Activated CD8-positive, alpha-beta T cell treated with anti-CD3 and anti-CD28 coated beads for 36 hours (primary cell): ENCODE results near the gene ELL. TPM values are rescaled to one million over a fixed set of nuclear protein-coding genes. Genes with fewer than 3 reads are reported as not detected.

Experiments used
- ATAC-seq: fragments of 200-7000 bp; cut with Tn5 transposase; one replicate; pipeline ENCODE4 v1.10.0; 2021; ENCODE audit warnings: mild to moderate bottlenecking, moderate library complexity
- CTCF ChIA-PET: fragments of 350-600 bp; sonication (Branson Sonifier 250); formaldehyde crosslinking; loops from one replicate; lab custom pipeline; 2021; ENCODE audit warnings: antibody characterized with exemption; lab: Charles Lee
- POLR2A ChIA-PET: fragments of 350-600 bp; sonication (Branson Sonifier 250); formaldehyde crosslinking; loops from one replicate; lab custom pipeline; 2021; ENCODE audit warnings: antibody characterized with exemption; lab: Charles Lee
- DNase-seq: peaks from one replicate; pipeline ENCODE4 v3.0.0-alpha.2; 2020
- H3K27ac Mint-ChIP-seq: one replicate; pipeline ENCODE4 v1.8.0; 2021; ENCODE audit warnings: mild to moderate bottlenecking, mixed read lengths
- H3K27me3 Mint-ChIP-seq: one replicate; pipeline ENCODE4 v1.8.0; 2021; ENCODE audit warnings: mixed read lengths
- H3K36me3 Mint-ChIP-seq: one replicate; pipeline ENCODE4 v1.8.0; 2021; ENCODE audit warnings: low read depth, mixed read lengths
- H3K4me1 Mint-ChIP-seq: one replicate; pipeline ENCODE4 v1.8.0; 2021; ENCODE audit warnings: low read depth, mixed read lengths
- H3K4me3 Mint-ChIP-seq: one replicate; pipeline ENCODE4 v1.8.0; 2021; ENCODE audit warnings: mild to moderate bottlenecking, moderate library complexity, mixed read lengths
- H3K9me3 Mint-ChIP-seq: one replicate; pipeline ENCODE4 v1.8.0; 2021; ENCODE audit warnings: mixed read lengths
- intact Hi-C: fragments of 100-400 bp; cut with micrococcal nuclease; formaldehyde crosslinking; loops from one replicate; pipeline ENCODE4 v1.10.0; 2022
- total RNA-seq, 2 experiments: library from RNA; stranded (reverse); gene quantifications; one replicate each; pipeline ENCODE4 v1.2.3, GENCODE V29; 2021
- TF ChIP-seq, protein P1 (sequence below): fragments of 200-600 bp; IDR thresholded peaks from one replicate; pipeline ENCODE4 v1.8.0; 2022; ENCODE audit warnings: antibody characterized with exemption, mild to moderate bottlenecking

Gene ELL
- total RNA-seq, 2 experiments from 2014 or later = 20.1 to 21.9 TPM

DNA sequence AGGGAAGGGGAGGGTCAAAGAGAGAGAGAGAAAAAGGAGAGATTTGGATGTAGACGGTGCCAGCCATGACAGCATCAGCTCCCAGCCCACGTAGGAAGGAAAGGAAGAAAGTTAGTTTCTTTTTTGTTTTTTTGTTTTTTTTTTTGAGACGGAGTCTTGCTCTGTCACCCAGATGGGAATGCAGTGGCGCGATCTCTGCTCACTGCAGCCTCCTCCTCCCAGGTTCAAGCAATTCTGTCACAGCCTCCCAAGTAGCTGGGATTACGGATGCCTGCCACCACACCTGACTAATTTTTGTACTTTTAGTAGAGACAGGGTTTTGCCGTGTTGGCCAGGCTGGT is 27.6 kb downstream of the ELL start:
- POLR2A ChIA-PET = interaction anchor here (1.3 kb wide), 1 partner anchor 10 kb away, joined by 4 read pairs; no protein-coding TSS in a partner anchor
- no peak for ATAC-seq
- no peaks in the 10 kb centered on the region for H3K27me3 Mint-ChIP-seq
- no peaks in the 10 kb centered on the region for H3K36me3 Mint-ChIP-seq
- H3K27ac Mint-ChIP-seq = peak overlapping the region; percentile 83
- intact Hi-C loops = no loop called here
- H3K9me3 Mint-ChIP-seq = no peaks in the 10 kb centered on the region
- TF ChIP-seq, protein P1, sequence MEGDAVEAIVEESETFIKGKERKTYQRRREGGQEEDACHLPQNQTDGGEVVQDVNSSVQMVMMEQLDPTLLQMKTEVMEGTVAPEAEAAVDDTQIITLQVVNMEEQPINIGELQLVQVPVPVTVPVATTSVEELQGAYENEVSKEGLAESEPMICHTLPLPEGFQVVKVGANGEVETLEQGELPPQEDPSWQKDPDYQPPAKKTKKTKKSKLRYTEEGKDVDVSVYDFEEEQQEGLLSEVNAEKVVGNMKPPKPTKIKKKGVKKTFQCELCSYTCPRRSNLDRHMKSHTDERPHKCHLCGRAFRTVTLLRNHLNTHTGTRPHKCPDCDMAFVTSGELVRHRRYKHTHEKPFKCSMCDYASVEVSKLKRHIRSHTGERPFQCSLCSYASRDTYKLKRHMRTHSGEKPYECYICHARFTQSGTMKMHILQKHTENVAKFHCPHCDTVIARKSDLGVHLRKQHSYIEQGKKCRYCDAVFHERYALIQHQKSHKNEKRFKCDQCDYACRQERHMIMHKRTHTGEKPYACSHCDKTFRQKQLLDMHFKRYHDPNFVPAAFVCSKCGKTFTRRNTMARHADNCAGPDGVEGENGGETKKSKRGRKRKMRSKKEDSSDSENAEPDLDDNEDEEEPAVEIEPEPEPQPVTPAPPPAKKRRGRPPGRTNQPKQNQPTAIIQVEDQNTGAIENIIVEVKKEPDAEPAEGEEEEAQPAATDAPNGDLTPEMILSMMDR = no peak
- H3K4me3 Mint-ChIP-seq = no peak overlapping the region
- no peak for DNase-seq
- H3K4me1 Mint-ChIP-seq = peaks cover 57% of the 10 kb centered on the region
- CTCF ChIA-PET = interaction anchor here (1.5 to 2.8 kb wide), 2 partner anchors 26 to 95 kb away, joined by 4 to 10 read pairs; partner anchors contain the start of gene REX1BD

DNA sequence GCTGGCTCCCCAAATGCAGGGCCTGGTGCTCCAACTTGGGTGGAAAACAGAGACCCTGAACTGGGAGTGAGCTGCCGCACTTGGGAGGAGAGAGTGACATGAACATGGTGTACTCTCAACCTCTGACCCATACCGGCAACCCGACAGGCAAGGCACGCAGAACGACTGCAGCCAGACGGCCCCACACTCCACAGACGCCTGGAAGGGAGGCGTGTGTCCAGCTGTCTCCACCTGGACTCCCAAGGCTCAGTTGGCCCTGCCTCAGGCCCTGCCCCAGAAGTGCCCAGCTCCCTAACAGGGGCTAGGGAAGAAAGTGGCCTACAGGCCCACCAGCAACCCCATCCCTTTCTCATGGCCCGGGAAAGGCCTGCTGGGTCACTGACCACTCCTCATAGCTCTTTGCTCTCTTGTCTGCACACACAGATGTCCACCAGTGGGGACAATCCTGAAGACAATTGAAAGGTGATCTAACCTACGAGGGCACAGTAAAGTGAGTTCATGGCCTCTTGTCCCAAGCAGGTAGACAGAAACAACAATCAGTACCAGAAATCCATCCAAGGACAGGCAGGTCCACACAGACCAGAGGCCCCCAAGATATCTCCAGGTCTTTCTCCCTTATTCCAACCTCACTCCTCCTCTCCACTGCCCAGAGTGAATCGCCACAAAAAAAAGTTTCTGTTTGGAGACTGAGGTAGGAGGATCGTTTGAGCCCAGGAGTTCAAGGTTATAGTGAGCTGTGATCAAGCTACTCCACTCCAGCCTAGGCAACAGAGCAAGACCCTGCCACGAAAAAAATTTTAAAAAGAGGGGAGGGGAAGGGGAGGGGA is 28.2 kb downstream of the ELL start:
- ChIA-PET CTCF (interaction anchor here (1.6 to 2.8 kb wide), 3 partner anchors 12 to 32 kb away, joined by 5 to 10 read pairs (median 6); no protein-coding TSS in a partner anchor), POLR2A (interaction anchor here (1.3 kb wide), 2 partner anchors 9 to 64 kb away, joined by 3 to 4 read pairs; partner anchors contain the start of gene KXD1)
- peaks cover 55% of the 10 kb centered on the region for H3K4me1 Mint-ChIP-seq

DNA sequence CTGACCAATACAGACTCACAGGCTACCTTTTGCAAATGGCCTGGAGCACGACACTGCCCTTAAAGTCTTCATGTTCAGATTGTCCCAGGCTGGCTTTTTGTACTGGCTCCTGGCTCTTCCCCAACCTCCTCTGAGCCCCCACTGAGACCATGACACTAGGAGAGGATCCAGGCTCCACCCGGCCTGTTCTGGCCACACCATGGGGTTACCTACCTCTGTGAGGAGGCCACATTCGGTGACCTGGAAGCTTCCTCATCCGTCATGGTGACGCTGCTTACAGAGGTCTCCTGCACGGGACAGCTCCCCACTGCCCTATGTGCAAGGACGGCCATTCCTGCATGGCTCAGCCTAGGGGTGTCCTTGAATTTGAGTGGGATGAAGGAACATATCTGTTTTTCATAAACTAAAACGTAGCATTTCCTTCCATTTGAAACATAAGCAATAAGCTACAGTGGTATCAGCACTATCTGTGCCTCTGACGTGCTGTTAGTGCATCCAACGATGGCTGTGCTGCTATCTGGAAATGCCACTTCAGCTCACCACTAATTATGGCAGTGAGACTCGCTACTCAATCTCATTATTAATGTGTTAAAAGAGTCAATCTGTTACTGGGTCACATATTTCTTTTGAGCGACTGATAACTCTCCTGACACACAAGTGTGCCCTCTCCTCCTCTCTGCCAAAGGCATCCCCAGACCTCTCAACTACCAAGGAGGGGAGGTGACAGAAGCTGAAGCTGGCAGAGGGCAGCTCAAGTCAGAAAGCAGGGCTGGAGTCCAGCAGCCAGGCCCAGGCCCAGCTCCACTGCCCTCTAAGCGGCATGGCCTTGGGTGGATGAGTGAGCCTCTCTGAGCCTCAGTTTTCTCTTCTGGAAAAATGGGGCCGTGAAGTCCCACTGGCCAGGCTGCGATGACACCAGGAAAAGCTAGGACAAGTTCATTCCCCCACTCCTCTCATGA is 29.6 kb downstream of the ELL start:
- no peaks in the 10 kb centered on the region for H3K9me3 Mint-ChIP-seq
- ATAC-seq (no peak), DNase-seq (no peak)
- H3K4me3 Mint-ChIP-seq = no peak overlapping the region
- H3K4me1 Mint-ChIP-seq = peaks cover 61% of the 10 kb centered on the region
- intact Hi-C loops = no loop called here
- no peaks in the 10 kb centered on the region for H3K27me3 Mint-ChIP-seq
- ChIA-PET CTCF (interaction anchor here (0.6 to 2.8 kb wide), 8 partner anchors 11 to 96 kb away, joined by 3 to 13 read pairs (median 6); no protein-coding TSS in a partner anchor), POLR2A (interaction anchor here (0.5 to 1.4 kb wide), 6 partner anchors 8 to 115 kb away, joined by 3 read pairs; partner anchors contain the start of gene KXD1)
- H3K27ac Mint-ChIP-seq = no peak overlapping the region
- no peaks in the 10 kb centered on the region for H3K36me3 Mint-ChIP-seq
- TF ChIP-seq, protein P1 = no peak

More for the DNA sequence above, 28.2 kb downstream of the ELL start:
- Mint-ChIP-seq H3K27me3 (no peaks in the 10 kb centered on the region), H3K9me3 (no peaks in the 10 kb centered on the region), H3K36me3 (no peaks in the 10 kb centered on the region), H3K27ac (peak overlapping the region; percentile 83), H3K4me3 (no peak overlapping the region)
- ATAC-seq (no peak), DNase-seq (no peak)
- TF ChIP-seq, protein P1 = no peak
- intact Hi-C loops = no loop called here

DNA sequence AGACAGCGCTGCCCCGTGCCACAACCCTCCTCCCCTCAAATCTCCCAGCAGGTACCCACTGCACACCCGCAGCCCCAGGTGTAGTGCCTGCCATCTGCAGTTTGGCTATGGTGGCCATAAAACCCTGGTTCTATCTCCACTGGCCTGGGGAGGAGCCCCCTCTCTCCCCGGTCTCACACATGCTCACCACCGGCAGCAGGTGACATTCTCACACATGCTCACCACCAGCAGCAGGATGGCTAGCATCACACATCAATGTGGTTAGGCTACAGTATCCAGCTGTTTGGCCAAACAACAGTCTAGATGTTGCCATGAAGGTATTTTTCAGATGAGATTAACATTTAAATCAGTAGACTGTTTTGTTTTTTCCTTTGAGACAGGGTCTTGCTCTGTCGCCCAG is 31.1 kb downstream of the ELL start:
- TF ChIP-seq, protein P1 = no peak
- Mint-ChIP-seq H3K4me1 (peaks cover 60% of the 10 kb centered on the region), H3K36me3 (no peaks in the 10 kb centered on the region), H3K9me3 (no peaks in the 10 kb centered on the region), H3K27me3 (no peaks in the 10 kb centered on the region), H3K4me3 (no peak overlapping the region), H3K27ac (no peak overlapping the region)
- CTCF ChIA-PET = interaction anchor here (1.4 to 2.8 kb wide), 2 partner anchors 13 to 21 kb away, joined by 4 to 13 read pairs; no protein-coding TSS in a partner anchor
- intact Hi-C loops = no loop called here
- POLR2A ChIA-PET = interaction anchor here (1.0 kb wide), 1 partner anchor 13 kb away, joined by 3 read pairs; no protein-coding TSS in a partner anchor
- DNase-seq (no peak), ATAC-seq (no peak)
